H1 (cell line): Measurements from ENCODE around the gene KCNAB2. TPM values are rescaled to one million over a fixed set of nuclear protein-coding genes. Genes with fewer than 3 reads are reported as not detected.

Experiments
- CTCF ChIA-PET: fragments of 300-600 bp; sonication (Branson Sonifier 250); formaldehyde crosslinking; loops from one replicate; lab custom pipeline; 2021; ENCODE audit not compliant: partially characterized antibody; lab: Charles Lee
- POLR2A ChIA-PET: fragments of 300-600 bp; sonication (Branson Sonifier 250); formaldehyde crosslinking; loops from one replicate; lab custom pipeline; 2021; ENCODE audit warnings: inconsistent platforms; ENCODE audit not compliant: partially characterized antibody; lab: Charles Lee
- DNase-seq, 2 experiments: peaks; one replicate each; pipeline versions ENCODE4 v3.0.0 to v3.0.0-alpha.2; 2010 to 2022; ENCODE audit warnings: low spot score in 2 of 2, low read depth in 1 of 2, mixed read lengths in 1 of 2
- FAIRE-seq: peaks from 2 replicates; lab custom pipeline; 2011; peaks lifted over from hg19 to GRCh38; lab: Jason Lieb, UNC
- H2AFZ ChIP-seq: 2 replicates; pipeline ENCODE4 v1.8.1; 2012; ENCODE audit warnings: low read length, inconsistent platforms
- H2AK5ac ChIP-seq: 2 replicates; pipeline ENCODE4 v1.6.1; 2013; ENCODE audit warnings: low read depth, low read length
- H2BK120ac ChIP-seq: replicated peaks from 2 replicates; pipeline ENCODE3; 2013; ENCODE audit warnings: low read depth, low read length, inconsistent platforms
- H2BK12ac ChIP-seq: 2 replicates; pipeline ENCODE4 v1.6.1; 2013; ENCODE audit warnings: low read depth, low read length
- H2BK15ac ChIP-seq: 2 replicates; pipeline ENCODE4 v1.6.1; 2013; ENCODE audit warnings: low read length
- H2BK20ac ChIP-seq: 2 replicates; pipeline ENCODE4 v1.6.1; 2013; ENCODE audit warnings: low read length
- H2BK5ac ChIP-seq: 2 replicates; pipeline ENCODE4 v1.6.1; 2013; ENCODE audit warnings: low read depth, low read length
- H3K14ac ChIP-seq: 2 replicates; pipeline ENCODE4 v1.6.1; 2013; ENCODE audit warnings: inconsistent platforms; ENCODE audit not compliant: insufficient read length
- H3K18ac ChIP-seq: 2 replicates; pipeline ENCODE4 v1.6.1; 2013; ENCODE audit warnings: low read length; ENCODE audit errors: extremely low read depth
- H3K23ac ChIP-seq: 2 replicates; pipeline ENCODE4 v1.6.1; 2013; ENCODE audit warnings: inconsistent platforms; ENCODE audit not compliant: insufficient read length
- H3K23me2 ChIP-seq: 2 replicates; pipeline ENCODE4 v1.6.1; 2013; ENCODE audit warnings: low read depth, low read length
- H3K27ac ChIP-seq: 2 replicates; pipeline ENCODE4 v1.6.1; 2011; ENCODE audit warnings: low read depth, low read length, inconsistent platforms
- H3K27me3 ChIP-seq, 4 experiments: replicated peaks in 1 of 4; 1 replicate in 1 of 4; 2 replicates in 3 of 4; pipeline versions ENCODE4 v1.6.1 to v1.8.1; 2011 to 2013; ENCODE audit warnings: low read length in 3 of 4, mild to moderate bottlenecking in 3 of 4, inconsistent platforms in 2 of 4, mixed read lengths in 2 of 4, moderate library complexity in 1 of 4; ENCODE audit not compliant: control insufficient read depth in 3 of 4, insufficient read depth in 3 of 4; ENCODE audit errors: extremely low read depth in 1 of 4
- H3K36me3 ChIP-seq, 4 experiments: 2 replicates each; pipeline versions ENCODE4 v1.6.1 to v1.8.1; 2011 to 2013; ENCODE audit warnings: mild to moderate bottlenecking in 4 of 4, low read length in 3 of 4, moderate library complexity in 2 of 4, control low read depth in 1 of 4, inconsistent platforms in 1 of 4; ENCODE audit not compliant: insufficient read depth in 4 of 4, control insufficient read depth in 2 of 4
- H3K4ac ChIP-seq: replicated peaks from 2 replicates; pipeline ENCODE3; 2013; ENCODE audit warnings: low read length, low read depth, mixed read lengths, inconsistent platforms; ENCODE audit not compliant: insufficient read length
- H3K4me1 ChIP-seq, 4 experiments: replicated peaks in 1 of 4; 1 replicate in 1 of 4; 2 replicates in 3 of 4; pipeline versions ENCODE4 v1.6.1 to v1.8.1; 2011 to 2013; ENCODE audit warnings: low read length in 3 of 4, inconsistent platforms in 2 of 4, mixed read lengths in 1 of 4; ENCODE audit not compliant: insufficient read depth in 4 of 4, control insufficient read depth in 3 of 4
- H3K4me2 ChIP-seq, 2 experiments: 2 replicates each; pipeline versions ENCODE4 v1.6.1 to v1.8.1; 2011 to 2013; ENCODE audit warnings: low read depth in 2 of 2, low read length in 2 of 2, control low read depth in 1 of 2, inconsistent platforms in 1 of 2, mild to moderate bottlenecking in 1 of 2; ENCODE audit not compliant: insufficient read depth in 1 of 2
- H3K4me3 ChIP-seq, 4 experiments: fragments of 200-600, 300-600 bp in 1 of 4; sonication (generic), shearing (Covaris generic), sonication (Bioruptor Twin) in 1 of 4; 2 replicates each; pipeline versions ENCODE4 v1.5.1 to v1.8.1; 2011 to 2016; ENCODE audit warnings: low read length in 4 of 4, low read depth in 3 of 4, control low read depth in 2 of 4, inconsistent platforms in 2 of 4, mild to moderate bottlenecking in 2 of 4, mixed read lengths in 1 of 4, moderate library complexity in 1 of 4; ENCODE audit not compliant: insufficient read depth in 2 of 4; ENCODE audit errors: extremely low read depth in 1 of 4
- H3K56ac ChIP-seq: replicated peaks from 2 replicates; pipeline ENCODE3; 2013; ENCODE audit warnings: low read depth, mild to moderate bottlenecking, mixed read lengths, low read length, inconsistent platforms; ENCODE audit not compliant: insufficient read length
- H3K79me1 ChIP-seq: 2 replicates; pipeline ENCODE4 v1.6.1; 2013; ENCODE audit warnings: low read depth, low read length, control low read depth
- H3K79me2 ChIP-seq, 2 experiments: 2 replicates each; pipeline versions ENCODE4 v1.6.1 to v1.8.1; 2012 to 2013; ENCODE audit warnings: low read length in 2 of 2, mild to moderate bottlenecking in 2 of 2, inconsistent platforms in 1 of 2; ENCODE audit not compliant: insufficient read depth in 2 of 2, control insufficient read depth in 1 of 2
- H3K9ac ChIP-seq, 4 experiments: replicated peaks in 1 of 4; 1 replicate in 1 of 4; 2 replicates in 3 of 4; pipeline versions ENCODE4 v1.6.1 to v1.8.1; 2011 to 2013; ENCODE audit warnings: low read depth in 3 of 4, low read length in 3 of 4, control low read depth in 2 of 4, mild to moderate bottlenecking in 2 of 4, moderate library complexity in 2 of 4, inconsistent platforms in 1 of 4; ENCODE audit errors: extremely low read depth in 1 of 4
- H3K9me3 ChIP-seq, 2 experiments: 2 replicates each; pipeline versions ENCODE4 v1.6.1 to v1.8.1; 2012 to 2013; ENCODE audit warnings: mild to moderate bottlenecking in 2 of 2, moderate library complexity in 2 of 2, control low read depth in 1 of 2, inconsistent platforms in 1 of 2, low read depth in 1 of 2, low read length in 1 of 2, mixed read lengths in 1 of 2; ENCODE audit not compliant: insufficient read depth in 2 of 2
- H4K20me1 ChIP-seq, 2 experiments: replicated peaks in 1 of 2; 2 replicates each; pipeline versions ENCODE3 to v1.8.1; 2011 to 2013; ENCODE audit warnings: inconsistent platforms in 2 of 2, low read length in 2 of 2, mild to moderate bottlenecking in 1 of 2; ENCODE audit not compliant: insufficient read depth in 2 of 2, control insufficient read depth in 1 of 2
- H4K5ac ChIP-seq: 2 replicates; pipeline ENCODE4 v1.6.1; 2013; ENCODE audit warnings: low read length, low read depth, mixed read lengths, inconsistent platforms; ENCODE audit not compliant: insufficient read length
- H4K8ac ChIP-seq: 2 replicates; pipeline ENCODE4 v1.8.0; 2013; ENCODE audit warnings: mild to moderate bottlenecking, moderate library complexity, low read length, inconsistent platforms; ENCODE audit not compliant: insufficient read depth; ENCODE audit errors: extremely low read depth
- H4K91ac ChIP-seq: replicated peaks from 2 replicates; pipeline ENCODE3; 2013; ENCODE audit warnings: low read length, mixed read lengths, inconsistent platforms; ENCODE audit not compliant: insufficient read length
- BACH1 ChIP-seq: IDR thresholded peaks from 2 replicates; pipeline ENCODE4 v1.6.1; 2012; ENCODE audit warnings: low read length, improper control_type of control experiment
- BRCA1 ChIP-seq: IDR thresholded peaks from 2 replicates; pipeline ENCODE4 v1.6.1; 2012; ENCODE audit warnings: low read depth, low read length, improper control_type of control experiment
- CHD1 ChIP-seq: IDR thresholded peaks from 2 replicates; pipeline ENCODE4 v1.6.1; 2012; ENCODE audit warnings: low read depth, low read length, improper control_type of control experiment
- CREB1 ChIP-seq: IDR thresholded peaks from 2 replicates; pipeline ENCODE4 v1.6.1; 2012; ENCODE audit warnings: inconsistent platforms
- FOSL1 ChIP-seq: IDR thresholded peaks from 2 replicates; pipeline ENCODE4 v1.6.1; 2011; ENCODE audit warnings: mild to moderate bottlenecking, low read depth, low read length, moderate library complexity; ENCODE audit not compliant: insufficient read depth
- GABPA ChIP-seq: IDR thresholded peaks from 2 replicates; pipeline ENCODE4 v1.6.1; 2011; ENCODE audit warnings: mild to moderate bottlenecking, low read length, moderate library complexity, borderline replicate concordance; ENCODE audit not compliant: insufficient read depth
- HDAC6 ChIP-seq: IDR thresholded peaks from one replicate; pipeline ENCODE4 v1.7.1; 2012; ENCODE audit warnings: low read depth, mild to moderate bottlenecking, inconsistent platforms, low read length, moderate library complexity
- JUN ChIP-seq: IDR thresholded peaks from 2 replicates; pipeline ENCODE4 v1.6.1; 2011; ENCODE audit warnings: low read depth, mild to moderate bottlenecking, improper control_type of control experiment, low read length
- KDM1A ChIP-seq: fragments of 200-600, 300-600 bp; sonication (generic); IDR thresholded peaks from 2 replicates; pipeline ENCODE4 v1.7.1; 2016; ENCODE audit warnings: mild to moderate bottlenecking, low read length, borderline replicate concordance
- KDM5A ChIP-seq: fragments of 200-600 bp; IDR thresholded peaks from 2 replicates; pipeline ENCODE4 v1.7.1; 2012; ENCODE audit warnings: mild to moderate bottlenecking, low read length, inconsistent platforms, mixed read lengths
- PHF8 ChIP-seq: fragments of 200-600 bp; sonication (generic); conservative IDR thresholded peaks from 2 replicates; pipeline ENCODE4 v1.7.1; 2012; ENCODE audit warnings: low read depth, mild to moderate bottlenecking, inconsistent platforms, low read length, moderate library complexity
- RBBP5 ChIP-seq: IDR thresholded peaks from 2 replicates; pipeline ENCODE4 v1.7.1; 2012; ENCODE audit warnings: low read depth, mild to moderate bottlenecking, inconsistent platforms, low read length, moderate library complexity, borderline replicate concordance
- RFX5 ChIP-seq: IDR thresholded peaks from 2 replicates; pipeline ENCODE4 v1.6.1; 2011; ENCODE audit warnings: low read depth, low read length, improper control_type of control experiment, borderline replicate concordance
- TAF7 ChIP-seq: optimal IDR thresholded peaks from 2 replicates; pipeline ENCODE3; 2011; ENCODE audit warnings: low read depth, mild to moderate bottlenecking, inconsistent platforms, low read length, moderate library complexity, borderline replicate concordance
- TCF12 ChIP-seq: IDR thresholded peaks from 2 replicates; pipeline ENCODE4 v1.6.1; 2011; ENCODE audit warnings: low read depth, mild to moderate bottlenecking, low read length
- YY1 ChIP-seq: IDR thresholded peaks from 2 replicates; pipeline ENCODE4 v1.6.1; 2011; ENCODE audit warnings: low read depth, mild to moderate bottlenecking, low read length
- WGBS, 2 experiments: shearing (Covaris generic) in 1 of 2; methylation state at CpG; one replicate each; pipeline versions ENCODE4 v1.1.6 to v1.1.7; 2013 to 2015; ENCODE audit warnings: low lambda C conversion rate in 2 of 2, mixed read lengths in 2 of 2, inconsistent platforms in 1 of 2, low coverage in 1 of 2, missing lambda C conversion rate in 1 of 2; ENCODE audit not compliant: insufficient replicate concordance in 2 of 2, insufficient coverage in 1 of 2, insufficient read length in 1 of 2; ENCODE audit errors: extremely low coverage in 1 of 2, missing lambda C conversion rate in 1 of 2; 5-methylcytosine and 5-hydroxymethylcytosine counted together
- polyA plus RNA-seq, 7 experiments: library from polyadenylated mRNA; depleted of rRNA in 3 of 7; stranded (reverse) in 5 of 7; unstranded in 2 of 7; fragments of >200 nt in 5 of 7; fragments of 200-250 nt in 2 of 7; gene quantifications; 1 replicate in 5 of 7; 2 replicates in 1 of 7; 4 replicates in 1 of 7; pipeline versions ENCODE4 v1.2.1 to v1.2.3, GENCODE V29; 2011 to 2013; ENCODE audit warnings: missing spikeins in 2 of 7, mixed read lengths in 2 of 7
- total RNA-seq: library from RNA; stranded (reverse); fragmentation: NEBNext Ultra II Directional; extraction: Animal tissue kit (Norgen Biotek cat#: 25700); gene quantifications from 2 replicates; pipeline ENCODE4 v1.2.1, GENCODE V29; 2021

KCNAB2 gene
- total and polyA plus RNA-seq, 2 of the 8 experiments (the other 6 are each of a cell fraction or from before 2014, with no cell fraction given): 4.5 to 7.0 TPM

GRCh38 chr1:6027591-6027990 lies 18.1 kb upstream of the KCNAB2 start:
- no peak overlapping the region for H3K4me2 ChIP-seq
- H3K79me1 ChIP-seq: no peaks in the 10 kb centered on the region
- no peak overlapping the region for H3K14ac ChIP-seq
- ChIA-PET POLR2A (no interaction called here), CTCF (interaction anchor here (0.8 to 4.3 kb wide), 3 partner anchors 7 to 10 kb away, joined by 3 to 24 read pairs (median 5); no protein-coding TSS in a partner anchor)
- H2AFZ ChIP-seq: no peak overlapping the region
- no peak for FAIRE-seq
- H3K4me1 ChIP-seq: peaks cover 0 to 19% (median 7%) of the 10 kb centered on the region in 4 experiments; a peak in 5 of 7 replicates
- no peaks in the 10 kb centered on the region; a peak in 1 of 4 replicates for H3K79me2 ChIP-seq
- no peak overlapping the region for H2BK5ac ChIP-seq
- no peak overlapping the region for H3K9ac ChIP-seq
- H4K8ac ChIP-seq: no peak overlapping the region
- peaks cover 5% of the 10 kb centered on the region; the same call in 1 of the 2 replicates for H3K23me2 ChIP-seq
- H3K4me3 ChIP-seq: no peak overlapping the region
- H2BK12ac ChIP-seq: no peak overlapping the region
- H3K4ac ChIP-seq: no peak overlapping the region
- no peak overlapping the region for H3K56ac ChIP-seq
- no peak overlapping the region for H3K18ac ChIP-seq
- no peaks in the 10 kb centered on the region for H3K9me3 ChIP-seq
- no peak for DNase-seq
- TF ChIP-seq BRCA1 (no peak), PHF8 (no peak), BACH1 (no peak), RBBP5 (no peak), KDM1A (no peak), TCF12 (no peak), TAF7 (no peak), CHD1 (no peak), YY1 (no peak), CREB1 (no peak), JUN (no peak), HDAC6 (no peak), GABPA (no peak), KDM5A (no peak), RFX5 (no peak), FOSL1 (no peak)
- no peak overlapping the region for H2AK5ac ChIP-seq
- H2BK20ac ChIP-seq: no peak overlapping the region
- WGBS, 2 experiments: 93% methylated on average over 10 of the region's 10 CpGs; no CpG with 5 or more reads in 1 of the 2 experiments
- no peaks in the 10 kb centered on the region for H3K27me3 ChIP-seq
- no peak overlapping the region for H2BK15ac ChIP-seq
- peaks cover 0 to 7% of the 10 kb centered on the region in 2 experiments for H4K20me1 ChIP-seq
- no peak overlapping the region for H3K23ac ChIP-seq
- H4K91ac ChIP-seq: no peak overlapping the region
- no peaks in the 10 kb centered on the region for H3K36me3 ChIP-seq
- no peak overlapping the region for H4K5ac ChIP-seq
- H3K27ac ChIP-seq: no peak overlapping the region
- H2BK120ac ChIP-seq: no peak overlapping the region
